ENCODE measurements around the gene PIEZO1.
"Not testable (repeated sequence)": the region's sequence is repeated elsewhere in the genome, so short reads cannot be mapped to it uniquely, and the experiment has no call there.

The PIEZO1 gene, protein sequence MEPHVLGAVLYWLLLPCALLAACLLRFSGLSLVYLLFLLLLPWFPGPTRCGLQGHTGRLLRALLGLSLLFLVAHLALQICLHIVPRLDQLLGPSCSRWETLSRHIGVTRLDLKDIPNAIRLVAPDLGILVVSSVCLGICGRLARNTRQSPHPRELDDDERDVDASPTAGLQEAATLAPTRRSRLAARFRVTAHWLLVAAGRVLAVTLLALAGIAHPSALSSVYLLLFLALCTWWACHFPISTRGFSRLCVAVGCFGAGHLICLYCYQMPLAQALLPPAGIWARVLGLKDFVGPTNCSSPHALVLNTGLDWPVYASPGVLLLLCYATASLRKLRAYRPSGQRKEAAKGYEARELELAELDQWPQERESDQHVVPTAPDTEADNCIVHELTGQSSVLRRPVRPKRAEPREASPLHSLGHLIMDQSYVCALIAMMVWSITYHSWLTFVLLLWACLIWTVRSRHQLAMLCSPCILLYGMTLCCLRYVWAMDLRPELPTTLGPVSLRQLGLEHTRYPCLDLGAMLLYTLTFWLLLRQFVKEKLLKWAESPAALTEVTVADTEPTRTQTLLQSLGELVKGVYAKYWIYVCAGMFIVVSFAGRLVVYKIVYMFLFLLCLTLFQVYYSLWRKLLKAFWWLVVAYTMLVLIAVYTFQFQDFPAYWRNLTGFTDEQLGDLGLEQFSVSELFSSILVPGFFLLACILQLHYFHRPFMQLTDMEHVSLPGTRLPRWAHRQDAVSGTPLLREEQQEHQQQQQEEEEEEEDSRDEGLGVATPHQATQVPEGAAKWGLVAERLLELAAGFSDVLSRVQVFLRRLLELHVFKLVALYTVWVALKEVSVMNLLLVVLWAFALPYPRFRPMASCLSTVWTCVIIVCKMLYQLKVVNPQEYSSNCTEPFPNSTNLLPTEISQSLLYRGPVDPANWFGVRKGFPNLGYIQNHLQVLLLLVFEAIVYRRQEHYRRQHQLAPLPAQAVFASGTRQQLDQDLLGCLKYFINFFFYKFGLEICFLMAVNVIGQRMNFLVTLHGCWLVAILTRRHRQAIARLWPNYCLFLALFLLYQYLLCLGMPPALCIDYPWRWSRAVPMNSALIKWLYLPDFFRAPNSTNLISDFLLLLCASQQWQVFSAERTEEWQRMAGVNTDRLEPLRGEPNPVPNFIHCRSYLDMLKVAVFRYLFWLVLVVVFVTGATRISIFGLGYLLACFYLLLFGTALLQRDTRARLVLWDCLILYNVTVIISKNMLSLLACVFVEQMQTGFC (N-terminal part only)

DNA sequence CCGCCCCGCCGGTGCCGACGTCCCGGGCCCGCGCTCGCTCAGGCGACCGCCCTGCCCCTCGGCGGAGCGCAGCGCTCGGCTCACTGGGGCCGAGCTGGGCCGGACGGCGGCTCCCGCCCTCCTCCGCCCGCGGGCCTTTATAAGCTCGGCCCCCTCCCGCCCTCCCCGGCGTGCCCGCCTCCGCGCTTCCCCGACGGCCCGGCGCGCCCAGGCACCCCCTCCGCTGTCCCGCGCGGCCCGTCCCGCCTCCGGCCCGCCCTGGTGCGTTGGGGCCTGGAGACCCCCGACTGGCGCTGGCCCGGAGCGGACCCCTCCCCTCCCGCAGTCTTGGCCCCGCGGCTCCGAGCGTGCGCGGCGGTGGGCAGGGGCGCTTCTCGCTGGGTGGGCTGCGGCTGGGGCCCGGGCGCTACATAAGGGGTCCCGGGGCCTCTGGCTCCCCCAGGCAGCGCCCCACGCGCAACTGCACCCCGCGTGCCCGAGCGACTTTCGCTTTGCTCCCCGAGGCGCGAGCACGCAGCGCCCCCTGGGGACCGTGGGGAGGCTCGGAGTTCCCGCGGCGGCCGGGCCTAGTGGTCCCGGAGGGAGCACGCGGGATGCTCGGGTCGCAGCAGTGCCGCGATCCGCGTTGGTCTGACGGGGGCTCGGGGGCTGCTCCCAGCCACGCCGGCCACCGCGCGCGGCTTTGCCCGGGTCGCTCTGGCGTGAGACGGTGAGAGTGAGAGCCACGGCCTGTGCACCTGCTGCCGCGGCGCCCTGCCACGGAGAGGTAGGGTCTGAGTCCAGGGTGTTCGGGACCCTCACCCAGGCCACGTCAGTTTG is at the start of gene PIEZO1:
Gene PIEZO1 (minus strand): TSS at position 115 of the 819 bp plus-strand sequence. CDS start 256 bp downstream, outside the sequence.
- DNase-seq, result peak; percentile 91

- no peak for DNase-seq
Observed at GRCh38 chr16:88834670-88835069, 49.6 kb upstream of the PIEZO1 start.

- no peak for DNase-seq
Observed at GRCh38 chr16:88833086-88833485, 48.1 kb upstream of the PIEZO1 start.

GRCh38 chr16:88831838-88832237 is 46.8 kb upstream of the PIEZO1 start:
- no peak for DNase-seq

- DNase-seq, result no peak
Observed at GRCh38 chr16:88830783-88831182, 45.8 kb upstream of the PIEZO1 start.

DNA sequence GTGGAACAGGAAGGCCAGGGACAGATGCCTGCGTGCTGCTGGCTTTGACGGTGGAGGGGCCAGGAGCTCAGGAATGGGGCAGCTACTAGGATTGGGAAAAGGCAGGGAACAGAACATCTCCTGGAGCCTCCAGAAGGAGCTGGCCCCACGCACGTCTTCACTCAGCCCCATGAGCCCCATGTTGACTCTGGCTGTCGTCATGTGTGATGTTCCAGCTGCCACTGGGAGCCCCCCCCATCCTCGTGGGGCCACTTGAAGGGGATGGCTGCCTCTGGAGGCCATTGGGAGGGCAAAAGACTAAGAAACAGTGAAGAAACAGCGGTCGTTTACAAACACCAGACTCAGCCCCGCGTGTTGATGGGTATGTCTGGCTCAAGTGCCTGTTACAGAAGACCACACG is 45.2 kb upstream of the PIEZO1 start:
- no peak for DNase-seq

DNA sequence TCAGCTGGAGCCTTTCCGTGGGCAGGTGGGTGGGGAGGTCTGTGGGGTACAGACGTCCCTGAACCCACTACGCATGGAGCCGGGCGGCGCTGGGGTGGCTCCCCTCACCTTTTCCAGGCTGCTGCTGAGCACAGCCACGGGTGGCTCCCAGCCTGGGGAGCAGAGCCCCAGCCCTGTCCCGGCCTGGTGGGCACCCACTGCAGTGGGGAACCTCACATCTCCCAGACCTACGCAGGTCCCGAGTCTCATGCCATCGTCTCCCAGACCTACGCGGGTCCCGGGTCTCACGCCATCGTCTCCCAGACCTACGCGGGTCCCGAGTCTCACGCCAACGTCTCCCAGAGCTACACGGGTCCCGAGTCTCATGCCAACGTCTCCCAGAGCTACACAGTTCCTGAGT is 43.7 kb upstream of the PIEZO1 start:
- DNase-seq, result no peak

- DNase-seq, result no peak
Observed at GRCh38 chr16:88827727-88828126, 42.7 kb upstream of the PIEZO1 start.

- no peak for DNase-seq
Observed at GRCh38 chr16:88826070-88826840, 41.2 kb upstream of the PIEZO1 start.

GRCh38 chr16:88825146-88825545 is 40.1 kb upstream of the PIEZO1 start:
- DNase-seq, result no peak

DNA sequence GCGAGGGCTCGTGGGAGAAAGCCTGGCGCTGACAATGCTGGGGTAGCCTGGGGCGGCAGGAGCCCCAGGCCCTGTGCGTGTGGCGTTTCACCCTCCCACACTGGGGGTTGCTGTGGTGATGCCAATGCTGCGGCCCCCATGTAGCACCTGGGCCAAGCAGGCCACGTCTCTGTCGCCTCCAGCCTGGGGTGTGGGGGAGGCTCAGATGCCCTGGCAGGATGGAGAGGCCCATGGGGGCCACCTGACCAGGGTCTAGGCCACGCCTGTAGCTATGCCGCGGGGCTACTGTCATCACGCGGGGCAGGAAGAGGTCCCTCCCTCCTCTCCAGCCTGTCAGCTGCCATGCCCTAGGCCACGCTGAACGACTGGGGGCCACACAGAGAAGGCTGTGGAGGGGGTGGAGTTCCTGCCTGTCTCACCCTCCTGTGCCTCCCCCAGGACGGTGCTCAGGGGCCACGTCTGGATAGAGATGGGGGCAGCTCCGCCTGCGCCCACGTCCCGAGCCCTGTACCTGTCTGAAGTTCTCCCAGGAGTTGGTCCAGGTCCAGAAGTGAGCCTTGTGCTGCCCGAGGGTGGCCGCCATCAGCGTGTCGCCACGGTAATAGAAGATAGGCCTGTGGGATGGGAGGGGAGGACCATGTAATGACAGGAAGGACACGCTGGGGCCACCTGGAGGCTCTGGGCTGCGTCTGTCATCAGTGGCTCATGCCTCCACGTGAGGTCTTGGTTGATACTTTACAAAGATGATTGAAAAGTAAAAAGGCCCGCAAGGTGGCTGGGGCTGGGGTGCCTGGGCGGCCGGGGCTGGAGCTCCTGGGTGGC is 39.4 kb upstream of the PIEZO1 start:
- DNase-seq, result no peak

- DNase-seq, result not testable (repeated sequence)
Observed at GRCh38 chr16:88823646-88824045, 38.6 kb upstream of the PIEZO1 start.

- no peak for DNase-seq
Observed at GRCh38 chr16:88822281-88823040, 37.4 kb upstream of the PIEZO1 start.

DNA sequence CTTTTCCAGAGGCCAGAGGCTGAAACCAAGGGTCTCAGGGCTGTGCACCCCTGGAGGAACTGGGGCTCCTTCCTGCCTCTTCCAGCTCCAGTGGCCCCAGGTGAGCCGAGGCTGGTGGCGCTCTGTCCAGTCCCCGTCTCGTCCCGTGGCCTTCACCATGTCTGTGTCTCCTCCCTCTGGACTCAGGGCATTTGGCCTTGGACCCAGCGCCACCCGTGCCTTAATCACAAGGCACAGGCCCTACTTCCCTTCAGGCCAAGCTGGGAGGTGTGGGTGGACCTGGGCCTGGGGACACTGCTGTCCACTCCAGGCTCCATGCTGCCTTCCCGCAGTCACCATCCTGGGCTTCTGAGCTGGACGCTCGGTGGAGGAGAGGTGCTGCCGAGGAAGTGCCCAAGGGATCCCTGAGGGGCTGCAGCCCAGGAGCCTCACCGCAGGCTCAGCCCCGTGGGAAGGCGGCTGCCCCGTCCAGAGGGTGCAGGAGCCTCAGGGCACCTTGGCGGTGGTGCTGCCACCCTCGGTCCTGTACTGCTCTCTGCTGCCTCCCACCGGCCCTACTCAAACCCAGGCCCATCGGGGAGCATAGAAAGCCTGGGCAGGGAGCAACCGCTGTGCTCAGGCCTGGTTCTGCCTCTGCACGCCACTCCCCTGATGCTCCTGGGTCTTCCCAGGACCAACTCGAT is 36.3 kb upstream of the PIEZO1 start:
- DNase-seq, result no peak

DNA sequence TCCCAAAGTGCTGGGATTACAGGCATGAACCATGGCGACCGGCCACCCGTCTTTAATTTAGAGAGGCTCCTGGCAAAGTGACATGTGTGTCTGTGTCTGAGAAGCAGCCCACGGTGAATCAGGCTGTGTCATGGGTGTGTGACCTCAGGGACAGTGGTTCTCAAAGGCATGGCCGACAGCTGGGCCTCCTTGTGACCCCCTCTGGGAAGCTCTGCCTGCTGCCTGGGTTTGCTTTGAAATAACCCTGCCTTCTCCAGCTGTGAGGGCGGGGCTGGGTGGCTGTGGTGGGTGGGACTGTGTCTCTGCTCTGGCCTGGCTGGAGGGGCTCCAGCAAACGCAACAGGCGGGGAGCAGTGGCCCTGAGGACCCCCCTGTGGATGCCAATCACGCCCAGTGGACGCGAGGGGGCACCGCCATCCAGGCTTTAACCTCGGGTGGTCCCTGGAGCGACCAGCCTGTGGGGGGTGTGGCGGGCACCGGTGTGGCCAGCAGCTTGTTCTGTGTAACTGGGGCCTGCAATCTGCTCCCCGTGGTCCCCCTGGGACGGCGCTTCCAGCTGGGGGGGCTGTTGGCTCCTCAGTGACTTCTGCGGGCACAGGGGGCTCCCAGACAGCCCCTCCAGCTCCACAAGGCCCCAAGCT is 35.5 kb upstream of the PIEZO1 start:
- no peak for DNase-seq

- DNase-seq, result no peak
Observed at GRCh38 chr16:88819126-88819525, 34.1 kb upstream of the PIEZO1 start.

GRCh38 chr16:88818575-88818874 is 33.5 kb upstream of the PIEZO1 start:
- DNase-seq, result no peak

GRCh38 chr16:88817785-88818574 is 33.0 kb upstream of the PIEZO1 start:
- no peak for DNase-seq

Data from activated T-cell treated with anti-CD3 and anti-CD28 coated beads, Interleukin-2, amount 50 U/mL, for 1 hour (primary cell).